Fibroblast of skin of back (primary cell): ENCODE data around the gene TOP3A.
A peak's percentile ranks its signal among the peaks of the same experiment; 100 is the strongest.

Experiments used
- DNase-seq: peaks from one replicate; pipeline ENCODE4 v3.0.0-alpha.2; 2013

TOP3A gene

GRCh38 chr17:18230288-18231141 is 84.3 kb downstream of the TOP3A start:
- DNase-seq = no peak

DNA sequence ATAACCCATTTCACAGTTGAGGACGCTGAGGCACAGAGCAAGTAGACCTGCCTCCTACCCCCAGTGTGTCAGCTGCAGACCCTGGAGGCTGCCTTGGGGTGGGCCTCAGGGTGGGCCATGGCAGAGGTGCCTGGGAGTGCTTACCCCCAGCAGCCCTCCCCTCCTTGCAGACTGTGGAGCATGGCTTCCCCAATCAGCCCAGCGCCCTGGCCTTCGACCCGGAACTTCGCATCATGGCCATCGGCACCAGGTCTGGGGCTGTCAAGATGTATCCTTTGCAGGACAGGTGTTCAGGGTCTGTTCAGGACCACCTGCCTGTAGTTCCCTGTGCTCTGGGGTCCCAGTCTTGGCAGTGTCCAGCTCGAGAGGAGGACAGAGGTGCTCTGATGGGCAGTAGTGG is 85.0 kb downstream of the TOP3A start:
- DNase-seq = no peak

DNA sequence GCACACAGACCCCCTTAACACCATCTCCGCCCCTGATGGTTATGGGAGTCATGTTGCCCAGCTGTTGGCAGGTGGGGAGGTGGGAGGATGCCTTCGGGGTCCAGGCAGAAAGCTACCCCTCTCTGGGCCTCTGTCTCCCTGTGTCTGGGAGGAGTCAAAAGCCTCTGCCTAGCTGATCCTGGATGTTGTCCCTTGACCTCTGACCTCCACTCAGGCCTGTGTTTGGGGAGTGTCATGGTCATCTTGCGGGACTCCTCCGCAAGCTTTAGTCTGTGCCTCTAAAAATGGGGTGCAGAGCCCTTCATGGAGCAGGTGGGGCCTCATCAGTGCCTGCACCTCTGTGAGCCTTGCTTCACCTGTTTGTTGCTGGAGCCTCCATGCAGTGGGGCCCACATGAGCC is 85.5 kb downstream of the TOP3A start:
- DNase-seq = no peak

DNA sequence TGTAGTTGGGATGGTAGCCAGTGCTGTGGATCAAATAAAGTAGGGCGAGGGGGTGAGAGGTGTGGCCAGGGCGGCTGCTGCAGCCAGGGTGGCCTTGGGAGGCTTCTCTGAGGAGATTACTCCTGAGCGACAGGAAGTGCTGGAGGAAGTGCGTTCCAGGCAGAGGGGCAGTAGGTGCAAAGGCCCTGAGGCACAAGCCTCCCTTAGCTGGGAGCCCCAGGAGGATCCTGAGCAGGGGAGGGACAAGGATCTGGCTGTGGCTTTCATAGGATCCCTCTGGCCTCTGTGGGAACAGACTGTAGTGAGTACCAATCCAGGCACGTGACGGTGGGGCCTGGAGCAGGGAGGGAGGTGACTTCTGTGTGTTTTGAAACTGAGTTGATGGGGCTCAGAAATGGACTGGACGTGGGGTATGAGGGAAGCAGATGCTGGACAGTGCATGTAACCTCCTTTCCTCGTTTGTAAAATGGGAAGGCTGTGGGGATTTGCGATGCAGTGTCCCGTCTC is 86.6 kb downstream of the TOP3A start:
- DNase-seq = no peak

DNA sequence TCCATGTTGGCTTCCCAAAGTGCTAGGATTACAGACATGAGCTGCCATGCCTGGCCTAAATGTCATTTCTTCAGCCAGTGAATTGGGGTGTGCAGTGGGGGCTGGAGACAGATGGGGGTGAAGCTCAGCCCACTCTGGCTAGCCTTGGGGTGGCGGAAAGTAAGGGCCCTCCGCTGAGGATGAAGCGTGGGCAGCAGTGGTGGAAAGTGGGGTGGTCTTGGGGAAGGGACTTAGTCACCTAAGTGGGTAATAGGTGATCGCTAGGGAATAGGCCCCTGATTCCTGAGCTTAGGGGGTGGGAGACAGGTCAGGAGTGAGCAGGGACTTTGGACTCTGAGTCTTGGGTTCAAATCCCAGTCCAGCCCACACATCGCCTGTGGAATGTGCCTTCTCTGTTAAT is 87.2 kb downstream of the TOP3A start:
- DNase-seq = no peak

- DNase-seq = no peak
Measured at GRCh38 chr17:18226284-18226945, 88.4 kb downstream of the TOP3A start.

GRCh38 chr17:18225642-18226283 is 89.0 kb downstream of the TOP3A start:
- DNase-seq = peak; percentile 7

DNA sequence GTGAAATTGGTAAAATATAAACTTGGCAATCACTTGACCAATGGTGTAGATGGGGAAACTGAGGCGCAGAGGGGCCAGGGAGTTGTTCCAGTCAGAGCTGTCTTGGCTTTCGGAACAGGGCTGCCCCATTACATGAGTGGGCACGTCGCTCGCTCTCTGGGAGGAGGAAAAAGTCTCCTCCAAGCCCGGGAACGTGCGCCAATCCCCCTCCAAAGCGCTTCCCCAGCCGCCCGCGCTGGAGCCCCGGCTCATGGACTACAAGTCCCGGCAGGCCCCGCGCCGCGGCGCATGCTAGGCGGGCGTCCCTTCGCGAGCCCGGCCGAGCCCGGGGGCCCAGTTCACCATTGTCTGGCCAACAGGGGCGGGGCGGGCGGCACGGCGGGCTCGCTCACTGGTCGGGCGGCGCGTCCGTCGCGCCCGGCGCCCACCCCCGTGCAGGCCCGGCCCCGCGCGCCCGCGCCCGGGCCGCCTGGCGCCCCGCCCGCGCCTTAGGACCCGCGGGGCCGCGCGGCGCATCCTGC is 89.6 kb downstream of the TOP3A start, which contains the start of gene LLGL1:
TSS of gene LLGL1 (plus strand) at position 515 of the 521 bp plus-strand sequence. CDS start 48 bp downstream, outside the sequence.
- DNase-seq = peak; percentile 95

GRCh38 chr17:18224387-18225120 is 90.2 kb downstream of the TOP3A start:
- peak; percentile 76 for DNase-seq

DNA sequence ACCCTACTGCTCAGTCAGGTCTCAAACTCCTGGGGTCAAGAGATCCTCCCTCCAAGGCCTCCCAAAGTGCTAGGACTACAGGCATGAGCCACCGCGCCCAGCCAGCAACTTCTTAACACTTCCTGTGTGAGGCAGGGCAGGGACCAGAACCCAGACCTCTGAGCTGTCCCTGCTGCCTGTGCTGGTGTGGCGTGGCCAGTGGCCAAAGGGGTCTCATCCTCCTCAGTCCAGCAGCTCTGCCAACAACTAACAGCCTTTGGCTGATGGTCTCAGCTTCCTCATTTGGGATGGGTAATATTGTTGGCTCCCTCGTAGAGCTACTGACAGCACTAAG is 90.8 kb downstream of the TOP3A start:
- no peak for DNase-seq
